Panc1 (cell line): ENCODE results near the gene CHCHD3. TPM values are rescaled to one million over a fixed set of nuclear protein-coding genes. Genes with fewer than 3 reads are reported as not detected.

Source experiments
- ATAC-seq: fragments of 200-7000 bp; cut with Tn5 transposase; 2 replicates; pipeline ENCODE4 v1.9.1; 2020; ENCODE audit warnings: mild to moderate bottlenecking, moderate library complexity
- BruUV-seq: library from RNA; stranded (reverse); fragments of 400-500 nt; replicated peaks from 2 replicates; lab custom pipeline; 2021; lab: Mats Ljungman, UMichigan
- CTCF ChIA-PET: fragments of 300-600 bp; sonication (Branson Sonifier 250); formaldehyde crosslinking; loops from one replicate; lab custom pipeline; 2022; ENCODE audit warnings: antibody characterized with exemption; lab: Charles Lee
- POLR2A ChIA-PET: fragments of 300-600 bp; sonication (Branson Sonifier 250); formaldehyde crosslinking; loops from one replicate; lab custom pipeline; 2022; ENCODE audit warnings: antibody characterized with exemption; lab: Charles Lee
- DNase-seq: peaks from one replicate; pipeline ENCODE4 v3.0.0-alpha.2; 2010; ENCODE audit warnings: low read depth, low spot score
- H3K27ac ChIP-seq: 2 replicates; pipeline ENCODE4 v1.5.1; 2011; ENCODE audit warnings: mild to moderate bottlenecking, low read length, inconsistent platforms
- H3K27me3 ChIP-seq: fragments of 200-500 bp; sonication (Bioruptor generic); 2 replicates; pipeline ENCODE4 v1.6.0; 2014; ENCODE audit warnings: low read length, inconsistent platforms; ENCODE audit not compliant: control insufficient read depth, insufficient read depth
- H3K36me3 ChIP-seq: fragments of 200-500 bp; sonication (Bioruptor generic); 2 replicates; pipeline ENCODE4 v1.5.1; 2014; ENCODE audit warnings: inconsistent platforms, mild to moderate bottlenecking, low read length, moderate library complexity; ENCODE audit not compliant: control insufficient read depth, insufficient read depth
- H3K4me1 ChIP-seq: 2 replicates; pipeline ENCODE4 v1.5.1; 2011; ENCODE audit warnings: inconsistent platforms, mild to moderate bottlenecking, low read length, moderate library complexity; ENCODE audit not compliant: control insufficient read depth, insufficient read depth
- H3K4me3 ChIP-seq, 2 experiments: 2 replicates each; pipeline ENCODE4 v1.5.1; 2011 to 2012; ENCODE audit warnings: low read depth in 2 of 2, low read length in 2 of 2, mild to moderate bottlenecking in 2 of 2, inconsistent platforms in 1 of 2, moderate library complexity in 1 of 2
- H3K9me3 ChIP-seq: fragments of 200-500 bp; sonication (Bioruptor generic); 2 replicates; pipeline ENCODE4 v1.5.1; 2014; ENCODE audit warnings: low read depth, mild to moderate bottlenecking, inconsistent platforms, low read length, moderate library complexity; ENCODE audit not compliant: control insufficient read depth, insufficient read depth
- CTCF ChIP-seq: fragments of 450-650 bp; IDR thresholded peaks from 2 replicates; pipeline ENCODE4 v1.5.1; 2017; ENCODE audit warnings: mild to moderate bottlenecking
- POLR2AphosphoS5 ChIP-seq: IDR thresholded peaks from 2 replicates; pipeline ENCODE4 v1.6.1; 2012; ENCODE audit warnings: mild to moderate bottlenecking, low read depth, low read length, moderate library complexity
- REST ChIP-seq, 2 experiments: IDR thresholded peaks; 2 replicates each; pipeline ENCODE4 v1.6.1; 2011 to 2012; ENCODE audit warnings: low read depth in 2 of 2, control low read depth in 1 of 2, low read length in 1 of 2, mild to moderate bottlenecking in 1 of 2, moderate library complexity in 1 of 2; ENCODE audit not compliant: insufficient read depth in 1 of 2
- SIN3A ChIP-seq: IDR thresholded peaks from 2 replicates; pipeline ENCODE4 v1.6.1; 2012; ENCODE audit warnings: low read depth, mild to moderate bottlenecking, low read length, moderate library complexity, borderline replicate concordance; ENCODE audit not compliant: insufficient read depth
- TCF7L2 ChIP-seq: IDR thresholded peaks from 2 replicates; pipeline ENCODE4 v1.6.1; 2011; ENCODE audit warnings: mild to moderate bottlenecking, low read depth, low read length, inconsistent platforms
- in situ Hi-C: cut with HindIII; loops from 2 replicates; pipeline ENCODE4 v1.10.0; 2016; ENCODE audit warnings: low sequenced_read_pairs, low pct_unique_long_range_greater_than_20kb
- intact Hi-C: fragments of 100-400 bp; cut with micrococcal nuclease; formaldehyde crosslinking; loops from one replicate; pipeline ENCODE4 v1.10.0; 2022; ENCODE audit not compliant: unreplicated experiment
- total RNA-seq: library from RNA; stranded (reverse); gene quantifications from one replicate; pipeline ENCODE4 v1.2.1, GENCODE V29; 2021; ENCODE audit not compliant: unreplicated experiment

CHCHD3 gene
- total RNA-seq, 1 experiment from 2014 or later, result 109 TPM

GRCh38 chr7:132789281-132789680 lies 292.6 kb downstream of the CHCHD3 start:
- Histone ChIP-seq H3K27me3 (no peaks in the 10 kb centered on the region), H3K4me3 (no peak overlapping the region), H3K4me1 (no peaks in the 10 kb centered on the region), H3K9me3 (no peaks in the 10 kb centered on the region), H3K36me3 (no peaks in the 10 kb centered on the region), H3K27ac (no peak overlapping the region)
- POLR2A ChIA-PET, result no interaction called here
- CTCF ChIA-PET, result no interaction called here
- TF ChIP-seq POLR2AphosphoS5 (no peak), REST (IDR thresholded peaks at IDR 0.05; ENCODE audit: insufficient read depth in 1 of 2, low read depth in 2 of 2, low read length in 1 of 2) (no peak), TCF7L2 (no peak)
- in situ Hi-C loops, result no loop called here
- ATAC-seq, result no peak
- DNase-seq, result no peak
- BruUV-seq, result no TSS peak
- intact Hi-C loops, result no loop called here

GRCh38 chr7:132785870-132786269 lies 296.0 kb downstream of the CHCHD3 start:
- ATAC-seq (no peak), DNase-seq (no peak)
- POLR2A ChIA-PET, result no interaction called here
- Histone ChIP-seq H3K27me3 (no peaks in the 10 kb centered on the region), H3K9me3 (no peaks in the 10 kb centered on the region), H3K36me3 (no peaks in the 10 kb centered on the region), H3K27ac (no peak overlapping the region), H3K4me1 (no peaks in the 10 kb centered on the region), H3K4me3 (no peak overlapping the region)
- TF ChIP-seq CTCF (no peak), TCF7L2 (no peak), REST (IDR thresholded peaks at IDR 0.05; ENCODE audit: insufficient read depth in 1 of 2, low read depth in 2 of 2, low read length in 1 of 2) (no peak), POLR2AphosphoS5 (no peak), SIN3A (no peak)
- intact Hi-C loops, result no loop called here
- BruUV-seq, result no TSS peak
- in situ Hi-C loops, result no loop called here
- CTCF ChIA-PET, result no interaction called here
